HG03103 (cell line): ENCODE measurements around the gene ISCA2.
"Not testable (repeated sequence)": the region's sequence is repeated elsewhere in the genome, so short reads cannot be mapped to it uniquely, and the experiment has no call there.

ENCODE experiments used
- ATAC-seq: cut with Tn5 transposase; IDR thresholded peaks from one replicate; pipeline ENCODE4 v1.9.1; 2021; ENCODE audit warnings: low read depth; ENCODE audit not compliant: unreplicated experiment

The ISCA2 gene

DNA sequence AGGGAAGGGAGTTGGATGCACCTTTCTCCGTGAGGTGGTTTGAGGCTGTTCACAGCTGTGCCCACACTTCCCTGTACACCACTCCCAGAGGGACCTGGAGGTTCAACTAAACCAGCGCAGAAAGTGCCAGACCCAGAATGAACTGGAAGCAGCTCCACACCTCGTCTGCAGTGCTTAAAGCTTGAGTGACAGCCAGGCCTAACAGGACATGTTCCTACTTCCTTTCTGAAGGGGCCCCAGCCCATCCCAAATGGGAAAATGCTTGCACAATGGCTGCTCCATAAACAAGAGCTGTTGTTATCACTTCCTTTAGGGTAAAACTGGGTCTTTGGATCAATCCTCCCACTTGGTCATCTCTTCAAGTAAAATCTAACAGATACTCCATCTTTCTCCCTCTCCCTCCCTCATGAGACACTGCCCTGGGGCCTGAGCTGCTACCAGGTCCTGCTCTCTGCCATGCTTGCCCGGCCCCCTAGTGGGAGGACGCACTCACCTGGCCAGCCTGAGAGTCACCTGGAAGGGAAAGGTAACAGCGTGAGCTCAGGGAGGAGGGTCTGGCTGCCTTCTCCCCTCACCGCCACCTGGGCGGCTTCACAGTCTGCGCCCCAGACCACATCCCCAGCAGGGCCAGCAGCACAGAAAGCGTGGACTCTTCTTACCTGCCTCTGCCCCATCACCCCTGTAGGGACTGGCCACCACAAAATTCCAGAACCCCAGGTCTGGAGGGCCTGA, 33.5 kb downstream of the ISCA2 start:
- no peak for ATAC-seq

DNA sequence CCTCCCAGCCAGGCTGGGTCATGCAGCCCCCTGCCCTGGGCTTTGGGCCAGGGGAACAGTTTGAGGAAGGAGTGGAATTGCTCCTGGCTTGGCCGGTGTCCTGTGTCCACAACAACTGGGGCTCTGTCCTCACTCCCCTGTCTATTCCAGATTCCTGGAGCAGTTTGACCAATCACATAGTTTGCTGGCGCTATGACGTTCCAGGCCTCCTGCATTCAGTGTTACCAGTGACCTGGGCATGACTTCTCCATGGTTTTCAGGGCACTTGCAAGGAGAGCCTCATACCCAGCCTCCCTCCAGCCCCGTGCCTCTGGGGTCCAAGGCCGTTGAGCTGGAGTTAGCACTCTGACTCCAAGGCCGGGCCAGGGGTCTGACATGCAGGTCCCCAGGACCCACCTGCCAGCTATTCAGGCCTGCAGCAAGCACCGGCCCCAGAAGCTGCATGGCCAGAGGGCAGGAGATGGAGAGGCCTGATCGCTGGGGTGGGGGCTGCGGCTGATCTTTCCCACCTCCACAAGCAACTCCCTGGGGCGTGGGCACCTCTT, 34.2 kb downstream of the ISCA2 start:
- no peak for ATAC-seq

DNA sequence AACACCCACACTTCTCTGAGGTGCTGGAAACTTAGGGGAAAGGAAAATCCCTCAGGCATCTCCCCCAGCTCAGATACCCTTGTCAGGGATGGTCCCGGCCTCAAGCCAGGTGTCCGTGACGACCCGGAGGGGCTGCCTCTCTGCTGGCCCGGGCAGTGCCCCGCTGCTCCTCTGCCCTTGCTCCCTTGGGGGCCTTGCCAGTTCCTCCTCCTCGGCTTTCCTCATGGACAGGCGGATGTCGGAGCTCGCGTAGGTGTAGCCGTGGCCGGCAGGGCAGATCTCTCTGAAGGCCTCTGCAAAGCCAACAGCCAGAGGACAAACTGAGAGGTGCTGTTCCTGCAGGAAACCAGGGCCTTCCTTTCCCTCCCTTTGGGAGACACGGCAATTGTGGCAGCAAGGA, 34.8 kb downstream of the ISCA2 start:
- no peak for ATAC-seq

DNA sequence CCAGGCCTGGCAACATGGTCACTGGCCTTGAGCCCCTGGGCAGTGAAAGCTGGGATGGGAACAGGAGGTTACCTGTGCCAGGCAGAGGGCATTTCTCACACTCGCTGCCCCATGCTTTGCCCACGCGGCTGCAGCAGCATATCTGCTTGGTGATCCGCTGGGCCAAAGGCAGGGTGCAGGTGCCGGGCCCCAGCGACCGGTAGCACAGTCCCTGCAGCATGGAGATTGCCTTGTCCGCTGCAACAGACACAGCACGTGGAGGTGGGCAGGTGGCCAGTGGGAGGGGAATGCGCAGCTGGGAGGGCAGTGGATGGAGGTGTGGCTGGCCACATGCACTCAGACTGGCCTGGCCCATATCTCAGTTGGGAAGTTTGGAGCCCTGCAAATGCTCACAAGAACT, 35.3 kb downstream of the ISCA2 start:
- ATAC-seq, result no peak

DNA sequence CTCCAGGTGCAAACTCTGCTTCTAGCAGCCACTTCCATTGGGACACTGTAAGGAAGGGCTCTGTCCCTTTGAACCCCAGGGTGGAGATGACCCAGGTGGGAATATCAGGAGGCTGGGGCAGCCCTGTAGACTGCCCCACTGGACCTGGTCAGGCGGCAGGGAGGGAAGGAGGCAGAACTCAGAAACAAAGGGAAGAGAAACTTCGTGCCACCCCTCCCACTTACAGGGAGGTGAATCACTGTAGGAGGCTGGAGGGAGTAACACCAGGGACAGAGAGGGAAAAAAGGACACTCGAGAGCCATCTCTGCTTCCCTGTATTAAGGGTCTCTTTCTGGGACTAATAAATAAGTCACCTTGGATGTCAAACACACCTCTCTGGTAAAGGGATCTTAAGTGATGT, 37.4 kb downstream of the ISCA2 start:
- no peak for ATAC-seq

DNA sequence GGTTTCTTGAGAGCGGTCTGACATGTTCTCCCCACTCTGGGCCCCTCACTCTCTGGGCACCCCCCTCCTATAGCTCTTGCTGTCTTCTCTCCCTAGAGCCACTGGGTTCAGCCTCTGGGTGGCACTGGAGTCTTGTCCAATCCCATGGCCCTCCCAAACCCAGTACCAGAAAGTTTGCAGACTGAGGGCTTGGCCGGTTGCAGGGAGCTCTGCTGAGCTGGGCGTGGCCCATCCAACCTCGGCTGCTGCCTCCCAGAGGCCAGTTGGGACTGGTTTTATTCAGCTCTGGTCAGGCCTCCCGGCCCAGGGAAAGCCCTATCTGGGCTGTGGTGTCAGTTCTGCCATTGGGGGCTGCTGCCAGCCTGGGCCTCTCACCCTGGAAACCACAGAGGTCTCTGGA, 37.9 kb downstream of the ISCA2 start:
- no peak for ATAC-seq

DNA sequence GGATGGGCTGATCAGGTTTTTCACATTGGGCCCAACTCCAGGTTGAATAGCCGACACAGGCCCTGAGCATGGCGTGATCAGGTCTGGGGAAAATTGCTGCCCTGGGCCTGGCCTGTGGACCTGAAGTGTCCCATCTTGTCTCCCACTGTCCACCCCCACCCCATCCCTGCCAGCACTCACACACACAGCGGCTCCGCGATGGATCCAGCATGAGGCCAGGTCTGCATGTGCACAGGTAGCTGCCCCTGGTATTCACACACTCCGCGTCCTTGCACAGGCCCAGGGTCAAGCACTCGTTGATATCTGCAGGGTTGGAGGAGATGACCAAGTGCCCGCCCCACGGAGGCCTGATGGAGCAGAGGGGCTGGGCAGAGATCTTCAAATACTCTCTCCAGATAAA, 38.7 kb downstream of the ISCA2 start:
- ATAC-seq, result no peak

DNA sequence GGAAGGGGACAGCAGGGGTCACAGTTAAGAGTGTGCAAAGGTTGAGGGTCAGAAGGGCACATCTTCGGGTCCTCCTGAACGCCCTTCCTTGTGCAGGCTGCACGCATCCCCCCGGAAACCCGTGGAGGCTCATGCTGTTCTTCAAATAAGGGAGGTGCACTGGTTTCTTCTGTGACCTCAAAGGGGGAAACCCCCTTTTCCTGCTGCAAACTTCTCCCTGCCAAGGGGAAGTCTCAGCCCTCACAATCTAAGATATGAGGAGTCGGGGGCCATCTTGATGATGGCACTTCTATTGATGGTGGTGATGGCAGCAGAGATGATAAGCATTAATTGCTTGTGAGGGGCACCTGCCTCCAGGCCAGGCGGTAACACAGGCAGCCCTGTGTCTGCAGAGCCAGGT, 40.0 kb downstream of the ISCA2 start:
- no peak for ATAC-seq

DNA sequence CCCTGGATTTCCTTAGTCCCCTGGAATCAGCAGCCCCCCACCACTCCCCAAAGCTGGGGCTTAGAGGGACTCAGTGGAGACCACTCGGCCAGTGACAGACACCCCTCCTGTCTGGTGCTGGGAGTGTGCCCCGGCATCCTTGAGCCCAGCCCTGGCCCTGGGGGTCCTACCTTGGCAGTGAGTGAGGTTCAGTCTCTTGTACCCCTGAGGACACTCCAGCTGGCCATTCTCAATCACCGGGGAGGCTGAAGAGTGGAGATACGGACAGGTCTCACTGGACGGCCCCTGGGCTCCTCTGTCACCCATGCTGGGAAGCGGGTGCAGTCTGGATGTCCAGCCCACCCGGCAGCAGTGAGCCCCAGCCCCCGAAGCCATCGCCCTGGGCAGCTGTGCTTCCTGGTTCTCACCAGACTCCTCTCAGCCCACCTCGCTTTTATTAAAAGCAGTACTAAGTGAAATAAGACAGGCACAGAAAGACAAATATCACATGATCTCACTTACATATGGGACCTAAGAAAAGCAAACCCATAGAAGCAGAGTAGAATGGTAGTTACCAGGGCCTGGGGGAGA, 42.3 kb downstream of the ISCA2 start:
- ATAC-seq, result no peak

DNA sequence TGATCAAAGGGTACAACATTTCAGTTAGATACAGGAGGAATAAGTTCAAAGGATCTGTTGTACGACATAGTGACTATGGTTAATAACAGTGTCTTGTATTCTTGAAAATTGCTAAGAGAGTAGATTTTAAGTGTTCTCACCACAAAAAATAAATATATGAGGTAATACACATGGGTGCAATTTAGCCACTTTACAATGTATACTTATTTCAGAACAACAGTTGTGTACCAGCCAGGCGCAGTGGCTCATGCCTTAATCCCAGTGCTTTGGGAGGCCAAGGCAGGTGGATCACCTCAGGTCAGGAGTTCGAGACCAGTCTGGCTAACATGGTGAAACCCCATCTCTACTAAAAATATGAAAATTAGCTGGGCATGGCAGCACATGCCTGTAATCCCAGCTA, 42.8 kb downstream of the ISCA2 start:
- ATAC-seq, result not testable (repeated sequence)

DNA sequence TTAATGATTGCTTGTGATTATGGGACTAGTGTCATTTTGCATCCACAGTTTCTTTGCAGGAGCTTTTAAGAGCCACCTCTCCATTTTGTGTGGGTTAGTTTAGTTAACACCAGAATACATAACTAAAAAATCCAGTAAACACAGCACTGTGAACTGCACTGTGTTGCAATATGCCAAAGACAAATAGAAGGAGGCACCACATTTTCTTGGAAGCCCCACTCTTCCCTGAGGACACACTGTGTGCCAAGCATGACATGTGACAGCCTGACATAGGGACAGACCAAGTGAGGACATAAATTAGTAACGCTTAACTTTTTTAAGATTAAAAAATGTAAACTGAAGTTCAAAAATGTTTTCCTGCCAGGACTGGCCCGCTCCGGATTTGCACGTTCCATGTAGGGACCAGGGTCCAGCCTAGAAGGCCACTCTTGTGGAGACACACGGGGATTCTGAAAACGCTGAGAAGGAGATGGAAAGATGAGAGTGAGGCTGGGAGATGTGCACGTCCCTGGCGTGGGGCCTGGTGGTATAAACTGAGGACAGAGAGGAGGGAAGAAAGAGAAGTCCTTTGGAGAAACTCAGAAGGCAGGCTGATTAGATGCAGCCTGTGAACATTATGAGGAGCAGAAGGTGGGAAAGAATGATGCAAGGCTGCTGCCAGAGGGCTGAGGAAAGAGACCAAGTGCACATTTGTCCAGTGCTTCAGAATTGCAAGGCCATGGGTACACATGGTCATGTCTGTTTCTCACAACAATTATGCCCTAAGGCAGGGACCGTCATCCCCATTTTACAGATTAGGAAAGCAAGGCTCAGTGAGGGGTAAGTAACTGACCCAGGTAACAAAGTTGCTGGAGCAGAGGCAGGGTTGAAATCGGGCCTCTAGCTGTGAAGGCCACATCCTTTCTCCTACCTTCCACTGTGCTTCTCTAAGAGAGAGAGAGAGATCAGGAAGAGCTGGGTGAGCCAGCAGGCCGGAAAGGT, 45.1 kb downstream of the ISCA2 start:
- no peak for ATAC-seq

DNA sequence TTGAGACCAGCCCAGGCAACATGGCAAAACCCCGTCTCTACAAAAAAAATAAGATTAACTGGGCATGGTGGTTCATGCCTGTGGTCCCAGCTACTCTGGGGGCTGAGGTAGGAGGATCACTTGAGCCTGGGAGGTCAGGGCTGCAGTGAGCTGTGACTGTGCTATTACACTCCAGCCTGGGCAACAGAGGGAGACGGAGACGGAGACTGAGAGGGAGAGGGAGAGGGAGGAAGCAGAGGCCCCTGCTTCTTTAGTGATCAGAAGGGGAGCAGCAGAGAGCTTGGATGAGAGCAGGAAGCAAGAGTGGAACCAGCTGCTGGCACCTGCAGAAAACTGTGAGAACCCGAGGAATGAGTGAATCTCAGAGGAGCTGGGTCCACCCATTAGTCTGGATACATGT, 45.9 kb downstream of the ISCA2 start:
- no peak for ATAC-seq

DNA sequence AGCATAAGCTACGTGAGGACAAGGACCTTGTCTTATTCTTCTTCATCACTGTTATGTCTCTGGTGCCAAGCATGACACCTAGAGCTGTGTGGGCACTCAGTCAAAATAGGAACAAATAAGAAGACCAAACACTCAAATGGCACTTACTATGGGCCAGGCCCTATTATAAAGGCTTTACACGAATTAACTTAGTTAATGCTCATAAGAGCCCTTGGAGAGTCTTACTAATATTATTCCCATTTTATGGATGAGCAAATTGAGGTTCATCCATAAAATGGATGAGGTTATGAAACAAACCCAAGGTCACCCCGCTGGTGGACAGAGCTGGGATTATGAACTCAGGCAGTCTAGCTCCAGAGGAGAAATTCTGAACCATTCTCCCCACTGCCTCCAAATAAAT, 47.7 kb downstream of the ISCA2 start:
- no peak for ATAC-seq

DNA sequence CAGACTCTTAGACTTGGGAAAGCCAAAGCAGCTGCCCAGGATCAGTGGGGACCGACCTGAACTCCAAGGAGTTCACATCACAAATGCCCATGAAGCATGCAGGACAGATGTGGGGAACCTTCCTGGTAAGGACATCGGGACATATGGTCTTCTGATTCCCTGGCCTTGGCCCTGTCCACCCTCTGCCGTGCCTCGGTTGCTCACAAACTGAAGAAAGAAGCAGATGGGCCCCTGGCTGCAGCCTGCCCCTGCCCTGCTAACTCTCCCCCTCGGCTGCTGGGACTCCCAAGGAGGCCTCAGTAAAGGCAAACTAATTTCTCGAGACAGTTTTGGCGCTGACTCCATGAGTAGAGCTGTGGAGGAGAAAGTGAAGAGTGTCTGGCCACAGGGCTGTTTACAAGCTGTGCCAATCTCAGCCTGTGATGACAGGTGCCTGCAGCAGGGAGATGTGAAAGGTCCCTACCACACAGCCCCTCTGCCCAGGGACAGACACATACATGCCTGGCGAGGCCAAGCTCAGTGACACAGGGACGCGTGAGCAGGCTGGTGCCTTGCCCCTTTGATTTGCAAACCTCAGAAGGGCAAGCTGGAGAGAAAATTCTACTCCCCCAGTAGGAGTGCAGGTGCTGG, 48.6 kb downstream of the ISCA2 start:
- no peak for ATAC-seq

DNA sequence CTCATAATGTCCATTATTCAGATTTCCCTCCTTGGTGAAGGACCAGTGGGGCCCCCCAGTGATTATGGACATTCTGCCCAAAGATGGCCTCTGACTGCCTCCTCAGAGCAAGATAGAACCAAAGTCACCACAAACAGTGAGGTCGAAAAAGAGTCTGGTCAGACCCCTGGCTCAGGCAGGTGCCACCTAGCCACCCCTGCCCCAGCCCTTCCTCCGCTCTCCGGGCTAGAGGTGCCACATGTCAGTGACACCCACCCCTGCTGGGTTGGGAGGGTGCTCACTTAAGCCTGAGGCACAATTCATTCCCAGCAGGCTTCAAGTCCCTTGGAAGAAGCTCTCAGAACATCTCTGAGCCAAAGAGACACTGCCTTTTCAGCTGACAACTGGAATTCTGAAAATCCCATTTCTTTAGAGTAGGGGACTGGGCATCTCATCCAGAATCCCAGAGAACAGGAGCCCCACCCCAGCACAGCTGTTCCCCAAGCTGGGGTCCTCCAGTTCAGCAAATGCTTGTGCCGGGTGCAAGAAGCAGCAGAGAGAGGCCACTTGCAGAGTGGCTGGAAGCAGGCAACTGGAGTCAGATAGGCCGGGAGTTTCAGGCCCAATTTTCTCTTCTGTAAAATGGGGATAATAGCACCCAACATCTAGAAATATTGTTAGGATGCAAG, 50.3 kb downstream of the ISCA2 start:
- ATAC-seq, result no peak

DNA sequence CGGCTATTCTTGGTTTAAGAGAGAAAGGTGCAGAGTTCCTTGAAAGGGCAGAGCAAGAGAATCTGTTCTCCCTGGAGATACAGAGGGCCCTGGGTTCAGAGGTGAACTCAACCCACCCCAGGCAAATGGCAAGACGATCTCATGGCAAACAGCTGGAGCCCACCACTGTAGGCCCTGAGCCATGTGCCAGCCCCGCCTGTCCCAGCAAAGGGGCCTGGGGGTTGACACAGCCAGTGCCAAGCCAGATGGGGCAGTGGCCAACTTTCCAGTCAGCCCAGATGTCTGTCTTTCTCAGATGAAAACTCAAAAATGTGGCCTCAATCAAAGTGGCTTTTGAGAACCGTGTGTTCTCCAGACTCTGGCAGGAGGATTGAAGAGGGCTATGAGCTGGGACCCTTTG, 51.8 kb downstream of the ISCA2 start:
- no peak for ATAC-seq

DNA sequence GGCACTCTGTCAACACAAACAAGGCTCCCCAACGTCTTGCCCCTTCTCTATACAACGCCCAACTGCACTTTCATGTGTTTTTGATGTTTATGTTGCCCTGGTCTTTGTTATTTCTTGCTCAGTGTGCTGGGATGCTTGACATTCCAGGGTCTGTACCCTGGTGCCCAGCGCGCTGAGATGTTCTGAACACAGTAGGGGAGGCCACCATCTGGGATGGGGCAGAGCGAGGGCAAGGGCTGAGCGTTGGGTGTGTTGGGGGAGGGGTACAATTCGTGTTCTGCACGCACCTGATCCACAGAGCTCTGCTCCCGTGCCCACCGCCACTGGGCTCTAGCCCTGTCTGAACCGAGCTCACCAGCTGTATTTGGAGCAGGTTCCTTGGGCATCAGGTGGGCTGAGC, 52.9 kb downstream of the ISCA2 start:
- ATAC-seq, result no peak
